ENCODE measurements around the gene RAI1.
A peak's percentile ranks its signal among the peaks of the same experiment; 100 is the strongest.
"Not testable (repeated sequence)": the region's sequence is repeated elsewhere in the genome, so short reads cannot be mapped to it uniquely, and the experiment has no call there.

RAI1 gene

GRCh38 chr17:17807440-17807839 is 126.2 kb downstream of the RAI1 start:
- DNase-seq = no peak

GRCh38 chr17:17808200-17808599 is 126.9 kb downstream of the RAI1 start:
- not testable (repeated sequence) for DNase-seq

GRCh38 chr17:17808706-17809432 is 127.6 kb downstream of the RAI1 start:
- DNase-seq = no peak

GRCh38 chr17:17809531-17810083 is 128.3 kb downstream of the RAI1 start:
- DNase-seq = no peak

- DNase-seq = no peak
These were observed 129.0 kb downstream of the RAI1 start for GRCh38 chr17:17810084-17810894.

- no peak for DNase-seq
These were observed 129.6 kb downstream of the RAI1 start for GRCh38 chr17:17810895-17811248.

GRCh38 chr17:17811381-17812210 is 130.3 kb downstream of the RAI1 start:
- DNase-seq = no peak

- peak; percentile 85 for DNase-seq
These were observed 131.2 kb downstream of the RAI1 start for GRCh38 chr17:17812211-17813054.

GRCh38 chr17:17813055-17813724 is 131.9 kb downstream of the RAI1 start:
- no peak for DNase-seq

GRCh38 chr17:17813725-17814095 is 132.5 kb downstream of the RAI1 start:
- DNase-seq = no peak

GRCh38 chr17:17814162-17815061 is 133.2 kb downstream of the RAI1 start:
- no peak for DNase-seq

GRCh38 chr17:17815062-17815406 is 133.8 kb downstream of the RAI1 start:
- DNase-seq = no peak

GRCh38 chr17:17815436-17816200 is 134.4 kb downstream of the RAI1 start:
- DNase-seq = no peak

GRCh38 chr17:17816240-17816814 is 135.1 kb downstream of the RAI1 start:
- DNase-seq = no peak

GRCh38 chr17:17816831-17817551 is 135.7 kb downstream of the RAI1 start:
- DNase-seq = no peak

- DNase-seq = no peak
These were observed 136.3 kb downstream of the RAI1 start for GRCh38 chr17:17817552-17817947.

- DNase-seq = no peak
These were observed 136.8 kb downstream of the RAI1 start for GRCh38 chr17:17818088-17818526.

- DNase-seq = no peak
These were observed 137.9 kb downstream of the RAI1 start for GRCh38 chr17:17819111-17819510.

- DNase-seq = peak; percentile 73
These were observed 138.3 kb downstream of the RAI1 start for GRCh38 chr17:17819561-17819995.
